Sigmoid colon (tissue), 3 donors: ENCODE data around the gene ING5.

Source experiments
- POLR2A ChIP-seq, 2 donors: fragments of 450-650 bp; IDR thresholded peaks; one replicate each; pipeline ENCODE4 v1.6.1; 2016; ENCODE audit warnings: antibody characterized with exemption in 2 of 2, mild to moderate bottlenecking in 2 of 2, moderate library complexity in 2 of 2
- TF ChIP-seq, protein P1 (sequence below), 4 experiments: fragments of 450-650 bp in 3 of 4; fragments of 200-600 bp in 1 of 4; IDR thresholded peaks; one replicate each; pipeline ENCODE4 v1.5.1; 2016 to 2019; ENCODE audit warnings: antibody characterized with exemption in 4 of 4, mild to moderate bottlenecking in 3 of 4, moderate library complexity in 2 of 4

DNA sequence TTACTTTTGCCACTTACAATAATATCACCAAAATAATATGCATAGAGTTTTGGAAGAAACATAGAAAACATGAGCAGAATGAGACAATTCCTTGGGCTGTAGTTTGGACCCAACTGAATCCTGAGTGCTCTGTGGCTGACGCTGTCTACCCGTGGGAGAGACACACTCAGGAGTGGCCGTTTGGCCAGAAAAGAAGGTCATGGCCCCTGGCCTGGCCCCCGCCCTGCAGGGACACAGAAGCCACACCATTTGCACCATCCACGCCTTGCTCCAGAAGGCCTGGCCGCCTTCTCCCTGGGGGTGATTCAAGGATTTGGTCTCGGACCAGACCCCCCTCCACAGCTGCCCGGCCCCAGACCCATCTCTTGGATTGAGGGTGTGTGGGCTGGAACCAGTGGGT lies 26.2 kb downstream of the ING5 start:
- TF ChIP-seq, protein P1, sequence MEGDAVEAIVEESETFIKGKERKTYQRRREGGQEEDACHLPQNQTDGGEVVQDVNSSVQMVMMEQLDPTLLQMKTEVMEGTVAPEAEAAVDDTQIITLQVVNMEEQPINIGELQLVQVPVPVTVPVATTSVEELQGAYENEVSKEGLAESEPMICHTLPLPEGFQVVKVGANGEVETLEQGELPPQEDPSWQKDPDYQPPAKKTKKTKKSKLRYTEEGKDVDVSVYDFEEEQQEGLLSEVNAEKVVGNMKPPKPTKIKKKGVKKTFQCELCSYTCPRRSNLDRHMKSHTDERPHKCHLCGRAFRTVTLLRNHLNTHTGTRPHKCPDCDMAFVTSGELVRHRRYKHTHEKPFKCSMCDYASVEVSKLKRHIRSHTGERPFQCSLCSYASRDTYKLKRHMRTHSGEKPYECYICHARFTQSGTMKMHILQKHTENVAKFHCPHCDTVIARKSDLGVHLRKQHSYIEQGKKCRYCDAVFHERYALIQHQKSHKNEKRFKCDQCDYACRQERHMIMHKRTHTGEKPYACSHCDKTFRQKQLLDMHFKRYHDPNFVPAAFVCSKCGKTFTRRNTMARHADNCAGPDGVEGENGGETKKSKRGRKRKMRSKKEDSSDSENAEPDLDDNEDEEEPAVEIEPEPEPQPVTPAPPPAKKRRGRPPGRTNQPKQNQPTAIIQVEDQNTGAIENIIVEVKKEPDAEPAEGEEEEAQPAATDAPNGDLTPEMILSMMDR (IDR thresholded peaks at IDR 0.05) = no peak
- no peak for TF ChIP-seq POLR2A (IDR thresholded peaks at IDR 0.05)
